ENCODE results near the gene CFL2. TPM values are rescaled to one million over a fixed set of nuclear protein-coding genes. Genes with fewer than 3 reads are reported as not detected.

Gene CFL2
- total and polyA plus RNA-seq, 2 of the 13 experiments (the other 11 are each of a cell fraction or from before 2014, with no cell fraction given): 114 to 158 TPM

DNA sequence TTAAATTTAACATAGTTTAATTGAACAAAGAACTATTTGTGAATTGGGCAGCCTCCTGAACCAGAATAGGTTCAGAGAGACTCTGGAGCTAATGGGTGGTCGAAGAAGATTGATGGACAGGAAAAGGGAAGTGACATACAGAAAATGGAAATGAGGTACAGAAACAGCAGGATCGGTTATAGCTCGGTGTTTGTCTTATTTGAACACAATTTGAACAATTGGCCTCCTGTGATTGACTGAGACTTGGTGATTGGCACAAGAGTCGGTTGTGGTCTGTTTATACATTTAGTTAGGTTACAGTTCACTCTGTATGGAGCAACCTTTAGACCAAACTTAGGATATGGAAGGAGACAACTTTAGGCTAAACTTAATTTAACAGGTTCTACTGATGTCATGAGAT lies 18.4 kb upstream of the CFL2 start (continued):
- TF ChIP-seq ZNF839 (CRISPR knock-in tag; IDR thresholded peaks at IDR 0.05; ENCODE audit: borderline replicate concordance) (no peak), PPARG (CRISPR knock-in tag; conservative IDR thresholded peaks at IDR 0.05) (0 out of 2 replicates have a peak, but pooled peaks have one; percentile 42), THAP11 (CRISPR knock-in tag; IDR thresholded peaks at IDR 0.05) (peak; percentile 33; the same call in 1 of the 2 replicates), HOXD1 (CRISPR knock-in tag; IDR thresholded peaks at IDR 0.05) (0 out of 2 replicates have a peak, but pooled peaks have one; percentile 33), POGZ (CRISPR knock-in tag; IDR thresholded peaks at IDR 0.05) (peak; percentile 32; the same call in 1 of the 2 replicates), ZNF629 (CRISPR knock-in tag; conservative IDR thresholded peaks at IDR 0.05) (no peak), DNMT3B (CRISPR knock-in tag; conservative IDR thresholded peaks at IDR 0.05) (no peak), SRY (CRISPR knock-in tag; IDR thresholded peaks at IDR 0.05) (no peak), ZBTB3 (CRISPR knock-in tag; IDR thresholded peaks at IDR 0.05; ENCODE audit: borderline replicate concordance, low read depth) (no peak)
- TF ChIP-seq, protein P1, sequence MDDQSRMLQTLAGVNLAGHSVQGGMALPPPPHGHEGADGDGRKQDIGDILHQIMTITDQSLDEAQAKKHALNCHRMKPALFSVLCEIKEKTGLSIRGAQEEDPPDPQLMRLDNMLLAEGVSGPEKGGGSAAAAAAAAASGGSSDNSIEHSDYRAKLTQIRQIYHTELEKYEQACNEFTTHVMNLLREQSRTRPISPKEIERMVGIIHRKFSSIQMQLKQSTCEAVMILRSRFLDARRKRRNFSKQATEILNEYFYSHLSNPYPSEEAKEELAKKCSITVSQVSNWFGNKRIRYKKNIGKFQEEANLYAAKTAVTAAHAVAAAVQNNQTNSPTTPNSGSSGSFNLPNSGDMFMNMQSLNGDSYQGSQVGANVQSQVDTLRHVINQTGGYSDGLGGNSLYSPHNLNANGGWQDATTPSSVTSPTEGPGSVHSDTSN (CRISPR knock-in tag; IDR thresholded peaks at IDR 0.05; ENCODE audit: borderline replicate concordance): 0 out of 2 replicates have a peak, but pooled peaks have one; percentile 15
- TF ChIP-seq, protein P2, sequence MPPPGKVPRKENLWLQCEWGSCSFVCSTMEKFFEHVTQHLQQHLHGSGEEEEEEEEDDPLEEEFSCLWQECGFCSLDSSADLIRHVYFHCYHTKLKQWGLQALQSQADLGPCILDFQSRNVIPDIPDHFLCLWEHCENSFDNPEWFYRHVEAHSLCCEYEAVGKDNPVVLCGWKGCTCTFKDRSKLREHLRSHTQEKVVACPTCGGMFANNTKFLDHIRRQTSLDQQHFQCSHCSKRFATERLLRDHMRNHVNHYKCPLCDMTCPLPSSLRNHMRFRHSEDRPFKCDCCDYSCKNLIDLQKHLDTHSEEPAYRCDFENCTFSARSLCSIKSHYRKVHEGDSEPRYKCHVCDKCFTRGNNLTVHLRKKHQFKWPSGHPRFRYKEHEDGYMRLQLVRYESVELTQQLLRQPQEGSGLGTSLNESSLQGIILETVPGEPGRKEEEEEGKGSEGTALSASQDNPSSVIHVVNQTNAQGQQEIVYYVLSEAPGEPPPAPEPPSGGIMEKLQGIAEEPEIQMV (CRISPR knock-in tag; IDR thresholded peaks at IDR 0.05; ENCODE audit: low read depth): no peak
- TF ChIP-seq, protein P3, sequence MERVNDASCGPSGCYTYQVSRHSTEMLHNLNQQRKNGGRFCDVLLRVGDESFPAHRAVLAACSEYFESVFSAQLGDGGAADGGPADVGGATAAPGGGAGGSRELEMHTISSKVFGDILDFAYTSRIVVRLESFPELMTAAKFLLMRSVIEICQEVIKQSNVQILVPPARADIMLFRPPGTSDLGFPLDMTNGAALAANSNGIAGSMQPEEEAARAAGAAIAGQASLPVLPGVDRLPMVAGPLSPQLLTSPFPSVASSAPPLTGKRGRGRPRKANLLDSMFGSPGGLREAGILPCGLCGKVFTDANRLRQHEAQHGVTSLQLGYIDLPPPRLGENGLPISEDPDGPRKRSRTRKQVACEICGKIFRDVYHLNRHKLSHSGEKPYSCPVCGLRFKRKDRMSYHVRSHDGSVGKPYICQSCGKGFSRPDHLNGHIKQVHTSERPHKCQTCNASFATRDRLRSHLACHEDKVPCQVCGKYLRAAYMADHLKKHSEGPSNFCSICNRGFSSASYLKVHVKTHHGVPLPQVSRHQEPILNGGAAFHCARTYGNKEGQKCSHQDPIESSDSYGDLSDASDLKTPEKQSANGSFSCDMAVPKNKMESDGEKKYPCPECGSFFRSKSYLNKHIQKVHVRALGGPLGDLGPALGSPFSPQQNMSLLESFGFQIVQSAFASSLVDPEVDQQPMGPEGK (CRISPR knock-in tag; IDR thresholded peaks at IDR 0.05): no peak
- TF ChIP-seq, protein P4, sequence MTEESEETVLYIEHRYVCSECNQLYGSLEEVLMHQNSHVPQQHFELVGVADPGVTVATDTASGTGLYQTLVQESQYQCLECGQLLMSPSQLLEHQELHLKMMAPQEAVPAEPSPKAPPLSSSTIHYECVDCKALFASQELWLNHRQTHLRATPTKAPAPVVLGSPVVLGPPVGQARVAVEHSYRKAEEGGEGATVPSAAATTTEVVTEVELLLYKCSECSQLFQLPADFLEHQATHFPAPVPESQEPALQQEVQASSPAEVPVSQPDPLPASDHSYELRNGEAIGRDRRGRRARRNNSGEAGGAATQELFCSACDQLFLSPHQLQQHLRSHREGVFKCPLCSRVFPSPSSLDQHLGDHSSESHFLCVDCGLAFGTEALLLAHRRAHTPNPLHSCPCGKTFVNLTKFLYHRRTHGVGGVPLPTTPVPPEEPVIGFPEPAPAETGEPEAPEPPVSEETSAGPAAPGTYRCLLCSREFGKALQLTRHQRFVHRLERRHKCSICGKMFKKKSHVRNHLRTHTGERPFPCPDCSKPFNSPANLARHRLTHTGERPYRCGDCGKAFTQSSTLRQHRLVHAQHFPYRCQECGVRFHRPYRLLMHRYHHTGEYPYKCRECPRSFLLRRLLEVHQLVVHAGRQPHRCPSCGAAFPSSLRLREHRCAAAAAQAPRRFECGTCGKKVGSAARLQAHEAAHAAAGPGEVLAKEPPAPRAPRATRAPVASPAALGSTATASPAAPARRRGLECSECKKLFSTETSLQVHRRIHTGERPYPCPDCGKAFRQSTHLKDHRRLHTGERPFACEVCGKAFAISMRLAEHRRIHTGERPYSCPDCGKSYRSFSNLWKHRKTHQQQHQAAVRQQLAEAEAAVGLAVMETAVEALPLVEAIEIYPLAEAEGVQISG (CRISPR knock-in tag; IDR thresholded peaks at IDR 0.05): no peak
- TF ChIP-seq, protein P5, sequence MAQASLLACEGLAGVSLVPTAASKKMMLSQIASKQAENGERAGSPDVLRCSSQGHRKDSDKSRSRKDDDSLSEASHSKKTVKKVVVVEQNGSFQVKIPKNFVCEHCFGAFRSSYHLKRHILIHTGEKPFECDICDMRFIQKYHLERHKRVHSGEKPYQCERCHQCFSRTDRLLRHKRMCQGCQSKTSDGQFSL (CRISPR knock-in tag; IDR thresholded peaks at IDR 0.05): no peak
- TF ChIP-seq, protein P6, sequence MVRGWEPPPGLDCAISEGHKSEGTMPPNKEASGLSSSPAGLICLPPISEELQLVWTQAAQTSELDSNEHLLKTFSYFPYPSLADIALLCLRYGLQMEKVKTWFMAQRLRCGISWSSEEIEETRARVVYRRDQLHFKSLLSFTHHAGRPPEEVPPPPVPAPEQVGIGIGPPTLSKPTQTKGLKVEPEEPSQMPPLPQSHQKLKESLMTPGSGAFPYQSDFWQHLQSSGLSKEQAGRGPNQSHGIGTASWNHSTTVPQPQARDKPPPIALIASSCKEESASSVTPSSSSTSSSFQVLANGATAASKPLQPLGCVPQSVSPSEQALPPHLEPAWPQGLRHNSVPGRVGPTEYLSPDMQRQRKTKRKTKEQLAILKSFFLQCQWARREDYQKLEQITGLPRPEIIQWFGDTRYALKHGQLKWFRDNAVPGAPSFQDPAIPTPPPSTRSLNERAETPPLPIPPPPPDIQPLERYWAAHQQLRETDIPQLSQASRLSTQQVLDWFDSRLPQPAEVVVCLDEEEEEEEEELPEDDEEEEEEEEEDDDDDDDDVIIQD (CRISPR knock-in tag; IDR thresholded peaks at IDR 0.05; ENCODE audit: low read depth): peak; percentile 66; the same call in 1 of the 2 replicates
- TF ChIP-seq, protein P7, sequence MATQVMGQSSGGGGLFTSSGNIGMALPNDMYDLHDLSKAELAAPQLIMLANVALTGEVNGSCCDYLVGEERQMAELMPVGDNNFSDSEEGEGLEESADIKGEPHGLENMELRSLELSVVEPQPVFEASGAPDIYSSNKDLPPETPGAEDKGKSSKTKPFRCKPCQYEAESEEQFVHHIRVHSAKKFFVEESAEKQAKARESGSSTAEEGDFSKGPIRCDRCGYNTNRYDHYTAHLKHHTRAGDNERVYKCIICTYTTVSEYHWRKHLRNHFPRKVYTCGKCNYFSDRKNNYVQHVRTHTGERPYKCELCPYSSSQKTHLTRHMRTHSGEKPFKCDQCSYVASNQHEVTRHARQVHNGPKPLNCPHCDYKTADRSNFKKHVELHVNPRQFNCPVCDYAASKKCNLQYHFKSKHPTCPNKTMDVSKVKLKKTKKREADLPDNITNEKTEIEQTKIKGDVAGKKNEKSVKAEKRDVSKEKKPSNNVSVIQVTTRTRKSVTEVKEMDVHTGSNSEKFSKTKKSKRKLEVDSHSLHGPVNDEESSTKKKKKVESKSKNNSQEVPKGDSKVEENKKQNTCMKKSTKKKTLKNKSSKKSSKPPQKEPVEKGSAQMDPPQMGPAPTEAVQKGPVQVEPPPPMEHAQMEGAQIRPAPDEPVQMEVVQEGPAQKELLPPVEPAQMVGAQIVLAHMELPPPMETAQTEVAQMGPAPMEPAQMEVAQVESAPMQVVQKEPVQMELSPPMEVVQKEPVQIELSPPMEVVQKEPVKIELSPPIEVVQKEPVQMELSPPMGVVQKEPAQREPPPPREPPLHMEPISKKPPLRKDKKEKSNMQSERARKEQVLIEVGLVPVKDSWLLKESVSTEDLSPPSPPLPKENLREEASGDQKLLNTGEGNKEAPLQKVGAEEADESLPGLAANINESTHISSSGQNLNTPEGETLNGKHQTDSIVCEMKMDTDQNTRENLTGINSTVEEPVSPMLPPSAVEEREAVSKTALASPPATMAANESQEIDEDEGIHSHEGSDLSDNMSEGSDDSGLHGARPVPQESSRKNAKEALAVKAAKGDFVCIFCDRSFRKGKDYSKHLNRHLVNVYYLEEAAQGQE (IDR thresholded peaks at IDR 0.05; ENCODE audit: borderline replicate concordance in 1 of 2, low read depth in 1 of 2, low read length in 2 of 2): no peak

Data from HepG2 (cell line).